ENCODE results near the gene DUSP28. TPM values are rescaled to one million over a fixed set of nuclear protein-coding genes. Genes with fewer than 3 reads are reported as not detected.
"Not testable (repeated sequence)": the region's sequence is repeated elsewhere in the genome, so short reads cannot be mapped to it uniquely, and the experiment has no call there.

The DUSP28 gene
- total RNA-seq, 1 experiment from 2014 or later: 2.3 TPM

- TF ChIP-seq PRRX2 (CRISPR knock-in tag; IDR thresholded peaks at IDR 0.05) (0 out of 2 replicates have a peak, but pooled peaks have one; percentile 45), FOXP1 (CRISPR knock-in tag; IDR thresholded peaks at IDR 0.05; ENCODE audit: borderline replicate concordance) (peak; percentile 97), HMGXB4 (CRISPR knock-in tag; IDR thresholded peaks at IDR 0.05) (peak; percentile 56; the same call in 1 of the 2 replicates), ZNF219 (CRISPR knock-in tag; IDR thresholded peaks at IDR 0.05; ENCODE audit: borderline replicate concordance) (no peak)
Observed at GRCh38 chr2:240560480-240561324, 545 bp downstream of the DUSP28 start (continued).

GRCh38 chr2:240561325-240561971, 1.3 kb downstream of the DUSP28 start:
- ChIA-PET CTCF (interaction anchor here (1.0 to 1.6 kb wide), 6 partner anchors 18 to 110 kb away, joined by 3 to 15 read pairs (median 4); partner anchors contain the start of gene CAPN10), POLR2A (interaction anchor here (1.1 kb wide), 1 partner anchor 25 kb away, joined by 6 read pairs; the partner anchor contains the start of gene CAPN10)
- H3K4me1 Mint-ChIP-seq: peaks cover 38% of the 10 kb centered on the region
- no peak for DNase-seq (ENCODE audit: low spot score)
- ATAC-seq: no peak
- H3K4me3 Mint-ChIP-seq: peak overlapping the region; percentile 76
- no peaks in the 10 kb centered on the region for H3K36me3 Mint-ChIP-seq
- H3K9me3 Mint-ChIP-seq: no peaks in the 10 kb centered on the region
- H3K27me3 Mint-ChIP-seq (ENCODE audit: low read depth): peaks cover 30% of the 10 kb centered on the region
- no peak overlapping the region for H3K27ac Mint-ChIP-seq
- TF ChIP-seq ZNF232 (CRISPR knock-in tag; IDR thresholded peaks at IDR 0.05) (no peak), CTCF (IDR thresholded peaks at IDR 0.05) (no peak)

- H3K9me3 Mint-ChIP-seq; ATAC-seq; DNase-seq (ENCODE audit: low spot score); H3K27ac Mint-ChIP-seq; H3K36me3 Mint-ChIP-seq; H3K4me3 Mint-ChIP-seq; POLR2A ChIA-PET: not testable (repeated sequence)
- peaks cover 43% of the 10 kb centered on the region for H3K4me1 Mint-ChIP-seq
- peaks cover 35% of the 10 kb centered on the region for H3K27me3 Mint-ChIP-seq (ENCODE audit: low read depth)
- CTCF ChIA-PET: interaction anchor here (0.9 to 2.2 kb wide), 2 partner anchors 17 to 152 kb away, joined by 3 to 6 read pairs; no protein-coding TSS in a partner anchor
Observed at GRCh38 chr2:240563231-240563630, 3.1 kb downstream of the DUSP28 start.

- Mint-ChIP-seq H3K27me3 (ENCODE audit: low read depth) (peaks cover 27% of the 10 kb centered on the region), H3K36me3 (no peaks in the 10 kb centered on the region), H3K4me1 (peaks cover 37% of the 10 kb centered on the region), H3K27ac (no peak overlapping the region), H3K9me3 (no peaks in the 10 kb centered on the region), H3K4me3 (no peak overlapping the region)
- ATAC-seq (no peak), DNase-seq (ENCODE audit: low spot score) (no peak)
- POLR2A ChIA-PET: no interaction called here
- TF ChIP-seq ELF4 (CRISPR knock-in tag; IDR thresholded peaks at IDR 0.05; ENCODE audit: low read depth): no peak
- TF ChIP-seq CBFB (CRISPR knock-in tag; IDR thresholded peaks at IDR 0.05; ENCODE audit: low read depth): no peak
- no peak for TF ChIP-seq MXD4 (CRISPR knock-in tag; IDR thresholded peaks at IDR 0.05; ENCODE audit: borderline replicate concordance)
- no peak for TF ChIP-seq NFYB (CRISPR knock-in tag; conservative IDR thresholded peaks at IDR 0.05; ENCODE audit: low read depth)
- no peak for TF ChIP-seq HMGA2 (CRISPR knock-in tag; IDR thresholded peaks at IDR 0.05)
- TF ChIP-seq NFE2L1 (CRISPR knock-in tag; IDR thresholded peaks at IDR 0.05): no peak
- CTCF ChIA-PET: interaction anchor here (0.9 to 3.3 kb wide), 6 partner anchors 16 to 151 kb away, joined by 3 to 40 read pairs (median 4); partner anchors contain the start of gene CAPN10
Observed at GRCh38 chr2:240563951-240564560, 3.9 kb downstream of the DUSP28 start.

All from WTC11 (cell line).